Activated naive CD8-positive, alpha-beta T cell treated with anti-CD3 and anti-CD28 coated beads, Interleukin-2, amount 50 U/mL, for 16 hours (primary cell): ENCODE results near the gene LRRC28.
A peak's percentile ranks its signal among the peaks of the same experiment; 100 is the strongest.

Experiments used
- DNase-seq: peaks from one replicate; pipeline ENCODE4 v3.0.0-alpha.2; 2020; ENCODE audit warnings: low read depth, low spot score

The LRRC28 gene

GRCh38 chr15:99341786-99342185 lies 90.5 kb downstream of the LRRC28 start:
- no peak for DNase-seq

- no peak for DNase-seq
Measured at GRCh38 chr15:99343208-99343607, 91.9 kb downstream of the LRRC28 start.

- peak; percentile 14 for DNase-seq
Measured at GRCh38 chr15:99343881-99344551, 92.7 kb downstream of the LRRC28 start.

DNA sequence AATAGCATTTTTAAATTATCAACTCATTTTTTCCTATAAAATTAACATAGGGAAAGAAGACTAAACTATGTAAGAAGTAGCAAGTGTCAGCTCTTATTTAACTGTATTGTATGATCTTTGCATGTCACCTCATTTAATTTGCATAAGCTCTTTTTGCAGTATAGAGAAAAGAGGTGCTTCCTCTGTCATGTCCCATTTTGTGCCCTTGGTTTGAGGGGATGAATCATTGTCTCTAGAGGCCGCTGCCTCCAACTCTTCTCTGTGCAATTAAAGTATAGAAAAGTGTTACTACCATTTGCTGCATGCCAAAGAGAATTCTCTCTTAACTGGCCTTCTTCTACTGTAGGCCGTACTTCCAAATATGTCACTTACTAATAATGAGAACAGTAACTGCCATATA lies 93.4 kb downstream of the LRRC28 start:
- DNase-seq = no peak

DNA sequence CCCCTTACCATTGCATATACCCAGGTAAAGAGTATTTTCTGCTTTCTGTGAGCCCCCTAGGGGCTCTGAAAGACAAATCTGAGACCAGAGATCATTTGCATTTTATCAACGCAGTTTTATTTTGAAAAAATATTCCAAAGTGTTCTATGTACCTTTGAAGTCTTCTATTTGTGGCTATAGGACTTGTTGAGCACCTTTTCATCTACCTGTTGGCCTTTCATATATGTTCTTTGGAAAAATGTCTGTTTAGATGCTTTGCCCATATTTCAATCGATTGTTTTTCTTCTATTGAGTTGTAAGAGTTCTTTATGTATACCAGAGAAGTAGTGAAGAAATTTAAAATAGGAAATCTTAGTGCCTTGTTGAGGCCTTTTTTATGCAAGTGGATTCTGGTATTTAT lies 94.0 kb downstream of the LRRC28 start:
- no peak for DNase-seq

- DNase-seq = no peak
Measured at GRCh38 chr15:99345832-99346462, 94.7 kb downstream of the LRRC28 start.

GRCh38 chr15:99347574-99347973 lies 96.3 kb downstream of the LRRC28 start:
- no peak for DNase-seq

GRCh38 chr15:99348412-99348811 lies 97.1 kb downstream of the LRRC28 start:
- DNase-seq = no peak

GRCh38 chr15:99350408-99350807 lies 99.1 kb downstream of the LRRC28 start:
- DNase-seq = no peak

GRCh38 chr15:99359769-99360168 lies 108.5 kb downstream of the LRRC28 start:
- no peak for DNase-seq

GRCh38 chr15:99361545-99362185 lies 110.4 kb downstream of the LRRC28 start:
- DNase-seq = no peak

DNA sequence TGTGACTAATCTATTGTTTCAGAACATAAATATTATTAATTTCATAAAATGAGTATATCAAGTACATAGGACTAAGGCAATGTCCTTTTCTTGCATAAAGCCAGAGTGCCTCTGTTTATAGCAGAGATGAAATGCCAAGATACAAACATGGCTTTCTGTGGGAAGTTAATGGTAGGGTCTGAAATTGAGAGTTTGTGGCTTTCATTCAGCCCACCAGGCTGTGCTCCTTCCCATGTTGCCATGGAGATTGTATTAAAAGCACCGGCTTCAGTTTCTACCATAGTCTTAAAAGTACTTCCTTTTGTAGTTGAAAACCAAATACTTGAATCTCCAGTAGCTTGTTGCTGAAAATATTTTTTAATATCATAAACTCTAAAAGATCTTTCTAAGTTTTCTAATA lies 114.0 kb downstream of the LRRC28 start:
- DNase-seq = no peak

GRCh38 chr15:99366013-99366412 lies 114.7 kb downstream of the LRRC28 start:
- no peak for DNase-seq

DNA sequence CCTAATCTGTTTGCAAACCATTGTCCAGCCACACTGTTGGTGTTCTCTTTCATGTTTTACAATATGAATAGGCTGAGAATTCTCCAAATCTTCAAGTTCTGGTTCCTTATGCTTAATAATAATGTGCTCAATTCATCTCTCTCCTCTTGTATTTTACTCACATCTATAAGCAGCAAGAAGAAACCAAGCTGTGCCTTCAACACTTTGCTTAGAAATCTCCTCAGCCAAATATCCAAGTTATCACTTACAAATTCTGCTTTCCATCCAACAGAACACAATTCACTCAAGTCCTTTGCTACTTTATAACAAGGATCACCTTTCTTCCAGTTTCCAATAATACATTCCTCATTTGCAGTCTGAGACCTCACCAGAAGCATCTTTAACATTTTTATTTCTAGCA lies 117.5 kb downstream of the LRRC28 start:
- DNase-seq = no peak

GRCh38 chr15:99369196-99369595 lies 117.9 kb downstream of the LRRC28 start:
- no peak for DNase-seq

DNA sequence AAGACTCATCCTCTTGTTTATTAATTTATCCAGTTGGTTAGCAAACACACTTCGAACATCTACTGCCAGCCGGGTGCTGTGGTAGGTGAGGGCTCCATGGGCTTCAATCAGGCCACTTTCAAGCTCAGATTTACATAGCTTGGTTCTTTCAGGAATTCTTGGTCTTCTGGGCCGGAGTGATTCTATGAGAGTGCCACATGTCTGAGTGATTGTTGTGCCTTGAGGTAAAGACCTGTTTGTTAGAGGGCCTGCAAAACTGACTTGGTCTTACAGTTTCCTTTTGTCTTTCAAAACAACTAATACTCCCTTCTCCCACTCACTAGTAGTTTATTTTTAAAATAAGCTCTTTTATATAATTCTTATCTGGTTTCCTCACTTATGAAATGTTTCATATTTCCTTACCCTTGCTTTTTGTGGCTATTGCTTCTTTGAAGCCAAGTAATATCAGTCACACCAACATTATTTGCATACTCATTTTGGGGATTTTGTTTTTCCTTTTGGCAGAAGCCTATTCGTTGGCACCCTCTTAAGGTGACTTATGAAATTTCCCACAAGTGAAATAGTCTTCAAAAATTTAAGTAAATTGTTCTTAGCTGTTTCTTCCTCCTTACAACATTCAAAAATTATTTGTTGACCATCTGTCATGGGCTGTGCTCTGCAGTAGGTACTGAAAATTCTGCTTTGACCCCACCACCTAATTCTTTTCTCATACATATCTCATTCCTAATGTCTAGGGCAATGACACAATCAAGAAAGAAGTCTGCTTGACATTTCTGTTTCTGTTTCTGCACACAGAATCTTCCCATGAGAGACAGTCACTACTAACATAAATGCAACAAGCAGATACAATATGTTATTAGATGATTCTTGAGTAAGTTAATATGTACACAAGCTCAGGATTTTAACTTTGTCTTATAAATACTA lies 120.2 kb downstream of the LRRC28 start:
- DNase-seq = no peak

- no peak for DNase-seq
Measured at GRCh38 chr15:99385005-99385669, 133.9 kb downstream of the LRRC28 start.

DNA sequence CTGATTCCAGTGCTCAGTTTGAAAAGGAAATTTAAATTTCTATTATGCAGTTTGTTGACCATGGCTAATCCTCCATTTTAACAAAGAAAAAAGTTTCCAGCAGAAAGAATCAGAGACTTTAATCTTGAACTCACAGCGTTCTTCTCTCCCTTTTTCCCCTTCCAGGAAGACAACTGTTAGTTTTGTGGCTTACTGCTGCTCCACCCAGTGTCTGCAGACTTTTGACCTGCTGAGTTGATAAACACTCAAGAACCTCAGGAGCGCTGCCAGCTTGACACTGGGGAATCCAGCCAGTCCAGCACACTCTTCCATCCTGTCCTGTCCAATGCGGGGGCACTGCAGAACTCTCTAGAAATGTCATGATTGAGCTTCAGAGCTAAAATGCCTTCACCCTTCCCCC lies 134.6 kb downstream of the LRRC28 start:
- no peak for DNase-seq

DNA sequence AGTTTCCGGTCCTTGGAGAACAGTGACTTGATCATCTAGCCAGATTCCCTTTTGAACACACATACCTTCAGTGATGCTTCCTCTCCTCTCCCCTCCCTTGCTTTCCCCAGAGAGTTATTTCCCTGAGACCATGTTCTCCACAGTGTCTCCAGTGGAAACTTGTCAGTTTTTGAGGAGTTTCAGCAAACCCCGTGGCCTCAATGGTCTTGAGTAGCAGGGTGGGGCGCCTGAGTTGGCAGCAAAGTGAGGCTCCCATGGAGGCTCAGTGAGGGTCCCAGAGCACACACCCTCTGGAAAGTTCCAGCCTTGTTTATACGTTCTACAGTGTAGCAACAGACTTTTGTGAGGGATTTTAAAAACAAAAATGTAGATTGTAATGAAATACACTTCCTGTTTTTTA lies 135.1 kb downstream of the LRRC28 start:
- no peak for DNase-seq

DNA sequence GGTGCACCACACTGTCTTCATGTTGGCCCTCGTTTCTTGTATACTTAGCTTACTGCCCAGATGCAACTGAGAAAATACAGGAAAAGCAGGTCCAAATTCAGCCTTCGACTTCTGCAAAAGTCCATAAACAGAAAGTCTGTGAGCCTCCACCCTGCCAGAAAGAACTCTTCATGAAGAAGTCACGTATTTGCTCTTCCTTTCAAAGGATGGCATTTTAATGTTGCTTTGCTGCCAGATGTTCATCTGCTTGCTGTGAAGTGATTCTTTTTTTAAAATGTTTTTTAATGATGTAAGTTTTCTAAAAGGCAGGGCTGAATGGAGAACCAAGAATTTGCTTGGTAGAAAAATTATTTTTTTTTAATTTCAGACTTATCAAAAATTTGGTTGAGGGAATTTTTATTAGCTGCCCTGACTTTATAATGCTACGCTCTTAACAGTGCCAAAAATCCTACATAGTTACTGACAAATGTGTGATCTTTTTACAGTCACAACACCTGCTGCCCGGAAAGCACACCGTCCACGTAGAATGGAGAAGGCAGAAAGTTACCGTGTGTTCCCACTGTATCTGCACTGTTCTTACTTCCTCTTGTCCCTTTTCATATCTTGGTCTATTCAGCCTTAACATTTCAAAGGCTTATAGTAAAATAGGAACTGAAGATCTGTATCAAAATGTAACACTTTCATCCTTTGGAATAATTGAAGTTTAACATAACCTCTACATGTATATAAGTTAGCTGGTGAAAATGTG lies 136.3 kb downstream of the LRRC28 start:
- DNase-seq = no peak

DNA sequence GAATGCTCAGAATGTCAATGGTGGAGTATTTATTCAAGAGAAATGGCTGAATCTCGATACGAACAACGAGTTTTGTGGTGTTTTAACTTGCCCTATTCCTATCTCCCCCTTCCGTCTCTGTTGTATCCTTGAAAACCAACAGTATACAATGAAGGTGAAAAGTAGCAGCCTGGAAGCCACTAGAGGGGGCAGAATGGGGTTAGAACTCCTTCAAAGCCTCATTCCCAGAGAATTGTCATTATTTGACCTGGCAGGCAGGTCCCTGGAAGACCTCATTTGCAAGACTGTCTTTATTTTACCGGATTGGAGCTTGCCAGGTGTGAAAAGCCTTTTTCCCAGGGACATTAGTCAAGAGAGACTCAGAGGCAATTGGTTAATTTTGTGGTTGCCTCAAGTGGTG lies 139.4 kb downstream of the LRRC28 start:
- no peak for DNase-seq
